HG02981 (cell line): ENCODE results near the gene MGAT4B.

Experiments used
- ATAC-seq: cut with Tn5 transposase; IDR thresholded peaks from one replicate; pipeline ENCODE4 v1.9.1; 2021; ENCODE audit warnings: mild to moderate bottlenecking, moderate library complexity; ENCODE audit not compliant: unreplicated experiment

MGAT4B gene

DNA sequence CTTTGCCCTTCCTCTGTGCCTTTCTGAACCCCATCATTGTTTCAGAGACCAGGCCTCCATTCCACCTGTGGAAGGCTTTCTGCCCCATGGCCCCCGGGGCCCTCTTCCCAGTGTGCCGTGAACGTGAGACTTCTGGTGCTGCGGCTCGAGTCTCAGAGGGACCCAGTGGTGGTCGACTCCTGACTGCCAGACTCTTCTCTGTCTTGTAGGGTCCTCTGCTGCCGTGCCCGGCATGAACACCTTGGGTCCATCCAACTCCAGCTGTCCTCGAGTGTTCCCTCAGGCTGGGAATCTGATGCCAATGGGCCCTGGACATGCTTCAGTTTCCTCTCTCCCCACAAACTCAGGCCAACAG, 33.0 kb downstream of the MGAT4B start:
- no peak for ATAC-seq

DNA sequence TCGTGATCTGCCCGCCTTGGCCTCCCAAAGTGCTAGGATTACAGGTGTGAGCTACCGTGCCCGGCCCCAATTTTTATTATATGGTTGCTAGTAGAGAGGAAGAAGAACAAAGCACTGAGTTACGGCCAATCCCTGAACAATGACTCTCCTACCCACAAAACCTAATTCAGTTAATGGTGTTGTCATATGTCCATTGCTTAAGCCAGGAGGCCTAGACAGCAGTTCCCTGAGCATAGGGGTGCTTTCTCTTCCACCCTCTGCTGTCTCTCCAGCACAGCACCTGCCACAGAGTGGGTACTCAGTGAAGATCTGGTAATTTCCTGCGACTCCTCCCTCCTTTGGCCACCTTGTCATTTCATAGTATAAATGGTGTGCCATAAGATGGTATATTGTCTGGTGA, 34.3 kb downstream of the MGAT4B start:
- no peak for ATAC-seq

DNA sequence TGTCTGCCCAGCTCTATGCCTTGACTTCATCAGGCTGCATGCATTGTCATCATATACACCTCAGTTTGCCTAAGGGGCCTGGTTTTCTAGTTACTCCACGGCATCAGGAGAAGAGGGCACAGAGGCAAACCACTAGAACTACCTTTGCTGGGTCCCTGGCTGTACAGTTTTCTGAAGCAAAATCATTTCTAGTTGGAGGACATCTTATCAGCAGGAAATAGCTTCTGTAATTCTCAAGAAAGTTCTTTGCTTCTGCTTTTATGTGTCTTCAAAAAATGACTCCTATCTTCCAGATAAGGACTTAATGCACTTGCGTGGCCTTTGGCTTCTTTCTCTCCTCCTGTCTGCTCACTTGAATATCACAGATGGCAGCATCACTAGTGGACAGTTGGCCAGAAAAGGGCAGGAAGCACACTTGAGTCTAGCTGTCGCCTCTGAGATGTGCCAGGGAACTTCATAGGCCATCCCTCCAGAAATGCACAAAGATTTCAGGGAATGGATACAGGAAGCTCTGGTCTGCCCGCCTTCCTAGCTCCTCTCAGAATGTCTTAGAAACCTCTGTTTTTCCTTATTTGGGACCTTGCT, 35.3 kb downstream of the MGAT4B start:
- ATAC-seq, result no peak

GRCh38 chr5:179769796-179770195, 36.9 kb downstream of the MGAT4B start:
- no peak for ATAC-seq

- no peak for ATAC-seq
These were observed 37.4 kb downstream of the MGAT4B start for GRCh38 chr5:179769271-179769670.

GRCh38 chr5:179768326-179769085, 38.2 kb downstream of the MGAT4B start:
- no peak for ATAC-seq

GRCh38 chr5:179767496-179768100, 39.1 kb downstream of the MGAT4B start:
- no peak for ATAC-seq

DNA sequence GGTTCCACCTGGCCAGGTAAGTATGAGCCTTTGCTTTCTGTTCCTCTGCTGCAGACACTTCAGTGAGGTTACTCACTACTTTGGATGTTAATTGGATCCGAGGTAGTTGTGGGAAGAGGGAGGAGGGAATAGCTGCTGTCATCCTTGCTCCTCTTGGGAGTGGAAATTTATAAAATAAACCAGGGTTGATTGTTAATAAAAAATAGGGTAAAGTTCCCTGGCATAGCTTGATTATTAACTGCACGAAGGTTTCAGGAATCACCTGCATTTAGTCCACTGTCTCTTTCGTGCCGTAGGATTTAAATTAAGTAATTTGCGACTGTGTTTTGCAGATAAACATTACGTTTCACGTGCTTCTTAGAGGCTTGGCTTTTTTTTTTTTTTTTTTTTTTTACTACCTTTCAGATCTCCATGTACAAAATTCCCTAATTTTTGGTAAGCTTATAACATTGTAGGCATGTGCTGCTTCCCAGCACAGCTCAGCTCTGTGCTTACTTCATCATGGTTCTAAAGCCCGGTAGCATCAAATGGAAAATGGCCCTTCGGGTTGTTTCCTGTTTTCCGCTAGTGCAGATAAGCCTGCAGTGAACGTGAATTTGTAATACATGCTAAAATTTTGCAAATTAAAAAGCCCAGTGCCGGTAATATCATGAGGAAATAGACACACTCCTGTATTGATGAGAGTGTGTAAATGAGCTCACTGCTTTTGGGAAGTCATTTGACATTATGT, 39.8 kb downstream of the MGAT4B start:
- no peak for ATAC-seq

DNA sequence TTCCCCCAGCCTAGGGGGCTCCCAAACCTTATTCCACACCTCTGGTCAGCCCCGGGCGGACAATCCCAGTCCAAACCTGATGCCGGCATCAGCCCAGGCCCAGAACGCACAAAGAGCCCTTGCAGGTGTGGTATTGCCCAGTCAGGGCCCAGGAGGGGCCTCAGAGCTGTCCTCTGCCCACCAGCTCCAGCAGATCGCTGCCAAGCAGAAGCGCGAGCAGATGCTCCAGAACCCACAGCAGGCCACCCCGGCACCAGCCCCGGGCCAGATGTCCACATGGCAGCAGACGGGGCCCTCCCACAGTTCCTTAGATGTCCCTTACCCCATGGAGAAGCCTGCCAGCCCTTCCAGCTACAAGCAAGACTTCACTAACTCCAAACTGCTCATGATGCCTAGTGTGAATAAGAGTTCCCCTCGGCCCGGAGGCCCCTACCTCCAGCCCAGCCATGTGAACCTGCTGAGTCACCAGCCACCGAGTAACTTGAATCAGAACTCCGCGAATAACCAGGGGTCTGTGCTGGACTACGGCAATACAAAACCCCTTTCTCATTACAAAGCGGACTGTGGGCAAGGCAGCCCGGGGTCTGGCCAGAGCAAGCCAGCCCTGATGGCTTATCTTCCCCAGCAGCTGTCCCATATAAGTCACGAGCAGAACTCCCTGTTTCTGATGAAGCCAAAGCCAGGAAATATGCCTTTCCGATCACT, 40.5 kb downstream of the MGAT4B start:
- no peak for ATAC-seq

GRCh38 chr5:179765400-179765799, 41.3 kb downstream of the MGAT4B start:
- no peak for ATAC-seq

DNA sequence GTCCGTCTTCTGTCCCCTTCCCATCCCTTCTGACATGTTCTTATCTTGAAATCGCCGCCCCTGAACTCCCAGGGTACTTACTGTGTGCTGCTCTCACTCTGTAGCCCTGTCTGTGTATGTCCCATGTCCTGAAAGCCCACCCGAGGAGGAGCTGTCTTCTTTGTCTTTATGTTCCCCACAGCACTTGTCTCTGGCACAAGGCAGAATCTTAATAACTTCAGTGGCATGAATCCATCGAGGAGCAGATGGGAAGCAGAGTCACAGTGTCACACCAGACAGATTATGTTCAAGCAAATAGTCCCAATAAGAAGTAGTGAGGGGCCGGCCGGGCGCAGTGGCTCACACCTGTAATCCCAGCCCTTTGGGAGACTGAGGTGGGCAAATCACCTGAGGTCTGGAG, 42.6 kb downstream of the MGAT4B start:
- no peak for ATAC-seq

GRCh38 chr5:179763215-179763945, 43.3 kb downstream of the MGAT4B start:
- ATAC-seq, result peak; percentile 70

- no peak for ATAC-seq
These were observed 43.9 kb downstream of the MGAT4B start for GRCh38 chr5:179762781-179763176.

GRCh38 chr5:179762079-179762780, 44.4 kb downstream of the MGAT4B start:
- ATAC-seq, result no peak

GRCh38 chr5:179759581-179760551, 46.8 kb downstream of the MGAT4B start:
- no peak for ATAC-seq

DNA sequence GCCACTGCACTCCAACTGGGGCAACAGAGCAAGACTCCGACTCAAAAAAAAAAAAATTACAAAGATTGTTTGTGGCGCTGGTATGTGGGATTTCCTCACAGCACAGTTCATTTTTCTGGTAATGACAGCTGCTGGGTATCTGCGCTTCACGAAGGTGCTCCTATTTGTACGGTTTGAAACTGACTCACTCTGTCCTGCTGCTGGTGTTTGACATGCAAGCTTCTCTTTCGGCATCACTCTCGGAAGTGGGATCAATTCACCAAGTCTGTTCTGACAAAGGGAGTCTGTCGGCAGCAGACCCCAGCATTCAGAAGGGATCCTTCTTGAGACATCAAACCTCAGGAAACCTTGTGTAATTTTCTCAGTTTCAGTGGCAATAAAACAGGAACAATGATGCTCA, 47.7 kb downstream of the MGAT4B start:
- ATAC-seq, result no peak

GRCh38 chr5:179755022-179755421, 51.6 kb downstream of the MGAT4B start:
- no peak for ATAC-seq

GRCh38 chr5:179753971-179754370, 52.7 kb downstream of the MGAT4B start:
- ATAC-seq, result no peak
